T-helper 17 cell (primary cell): ENCODE data around the gene SHC1. TPM values are rescaled to one million over a fixed set of nuclear protein-coding genes. Genes with fewer than 3 reads are reported as not detected.
"Not testable (repeated sequence)": the region's sequence is repeated elsewhere in the genome, so short reads cannot be mapped to it uniquely, and the experiment has no call there.

Experiments
- ATAC-seq: fragments of 150-1000 bp; cut with Tn5 transposase; 2 replicates; pipeline ENCODE4 v1.10.0; 2021; ENCODE audit warnings: mild to moderate bottlenecking, moderate library complexity
- DNase-seq, 3 donors: peaks; one replicate each; pipeline versions ENCODE4 v3.0.0 to v3.0.0-alpha.2; 2020 to 2021
- H3K9me3 ChIP-seq: one replicate; pipeline ENCODE4 v1.7.0; 2013; ENCODE audit warnings: low read length, mild to moderate bottlenecking; ENCODE audit not compliant: control insufficient read depth, poor library complexity, severe bottlenecking
- H3K27ac Mint-ChIP-seq: one replicate; pipeline ENCODE4 v1.8.0; 2022; ENCODE audit warnings: mild to moderate bottlenecking, moderate library complexity, mixed read lengths
- H3K27me3 Mint-ChIP-seq: one replicate; pipeline ENCODE4 v1.8.0; 2022; ENCODE audit warnings: mixed read lengths
- H3K36me3 Mint-ChIP-seq: one replicate; pipeline ENCODE4 v1.8.0; 2022; ENCODE audit warnings: low read depth, mixed read lengths
- H3K4me1 Mint-ChIP-seq: one replicate; pipeline ENCODE4 v1.8.0; 2022; ENCODE audit warnings: mild to moderate bottlenecking, mixed read lengths
- H3K4me3 Mint-ChIP-seq: one replicate; pipeline ENCODE4 v1.8.0; 2022; ENCODE audit warnings: mild to moderate bottlenecking, moderate library complexity, mixed read lengths
- total RNA-seq, 4 donors: library from RNA in 2 of 4; stranded (reverse) in 2 of 4; gene quantifications; one replicate each; pipeline ENCODE4 v1.2.3 and lab custom pipeline; 2022 to 2026

Gene SHC1
- total RNA-seq, 2 donors from 2014 or later = 99.5 to 105 TPM

DNA sequence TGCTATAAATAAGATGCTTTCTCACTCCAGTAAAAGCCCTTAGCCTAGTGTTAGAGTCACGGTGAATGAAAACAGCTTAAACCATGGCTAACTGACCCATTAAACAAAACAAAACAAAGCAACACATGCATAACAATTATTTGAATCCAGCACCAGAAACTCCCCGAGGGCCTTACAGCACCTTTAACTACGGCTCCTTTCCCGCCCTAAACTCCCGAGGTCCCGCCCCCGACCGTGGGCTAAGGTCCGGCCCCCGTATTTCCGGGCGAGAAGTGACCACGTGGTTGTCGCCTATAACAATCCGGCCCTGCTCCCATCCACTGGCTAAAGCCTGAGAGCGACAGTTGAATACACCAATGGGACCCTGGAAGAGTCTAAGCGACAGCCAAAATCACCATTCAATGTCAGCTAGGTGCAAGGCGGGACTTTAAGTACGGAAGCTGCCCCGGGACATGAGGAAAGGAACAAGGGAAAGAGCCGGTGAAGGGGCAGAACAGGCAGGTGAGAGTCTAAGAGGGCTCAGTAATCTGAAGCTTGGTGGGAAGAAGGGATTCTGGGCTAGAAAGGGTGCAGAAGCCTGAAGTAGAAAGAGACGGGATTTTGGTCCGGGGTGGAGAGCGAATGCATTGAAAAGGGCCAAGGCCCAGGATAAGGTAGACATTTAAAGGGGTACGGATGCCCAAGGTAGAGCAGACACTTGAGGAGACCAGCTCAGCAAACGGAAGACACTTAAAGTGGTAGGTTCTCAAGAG lies 12.5 kb upstream of the SHC1 start, which contains the start of gene FLAD1:
FLAD1 (plus strand) TSS at position 448 of the 752 bp plus-strand sequence. CDS start 351 bp downstream, outside the sequence.
- peak; percentile 99 for ATAC-seq
- DNase-seq = peak; percentile 85 to 92 (median 85)
- H3K27me3 Mint-ChIP-seq = no peaks in the 10 kb centered on the region
- H3K36me3 Mint-ChIP-seq = no peaks in the 10 kb centered on the region
- H3K4me3 Mint-ChIP-seq = no peak within 1 kb of the TSS
- no peaks in the 10 kb centered on the region for H3K9me3 ChIP-seq
- peaks cover 9% of the 10 kb centered on the region for H3K4me1 Mint-ChIP-seq
- H3K27ac Mint-ChIP-seq = no peak within 1 kb of the TSS

DNA sequence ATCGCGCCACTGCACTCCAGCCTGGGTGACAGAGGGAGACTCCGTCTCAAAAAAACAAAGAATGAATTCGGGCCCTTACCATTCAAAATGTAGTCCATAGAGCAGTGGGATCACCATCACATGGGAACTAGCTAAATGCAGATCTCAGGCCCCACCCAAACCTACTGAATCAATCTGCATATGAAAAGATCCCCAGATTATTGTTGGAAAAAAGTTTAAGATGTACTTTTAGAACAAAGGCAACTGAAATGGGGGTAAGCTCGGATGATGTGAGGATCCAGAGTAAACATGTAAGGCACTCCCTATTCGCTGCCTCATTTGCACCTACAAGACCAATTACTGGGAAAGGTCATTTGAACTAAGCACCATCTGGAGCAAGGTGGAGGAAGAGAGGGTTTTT lies 11.8 kb upstream of the SHC1 start:
- H3K9me3 ChIP-seq = no peaks in the 10 kb centered on the region
- DNase-seq (no peak), ATAC-seq (no peak)
- Mint-ChIP-seq H3K4me1 (peaks cover 14% of the 10 kb centered on the region), H3K36me3 (no peaks in the 10 kb centered on the region), H3K27ac (no peak overlapping the region), H3K27me3 (no peaks in the 10 kb centered on the region), H3K4me3 (no peak overlapping the region)

DNA sequence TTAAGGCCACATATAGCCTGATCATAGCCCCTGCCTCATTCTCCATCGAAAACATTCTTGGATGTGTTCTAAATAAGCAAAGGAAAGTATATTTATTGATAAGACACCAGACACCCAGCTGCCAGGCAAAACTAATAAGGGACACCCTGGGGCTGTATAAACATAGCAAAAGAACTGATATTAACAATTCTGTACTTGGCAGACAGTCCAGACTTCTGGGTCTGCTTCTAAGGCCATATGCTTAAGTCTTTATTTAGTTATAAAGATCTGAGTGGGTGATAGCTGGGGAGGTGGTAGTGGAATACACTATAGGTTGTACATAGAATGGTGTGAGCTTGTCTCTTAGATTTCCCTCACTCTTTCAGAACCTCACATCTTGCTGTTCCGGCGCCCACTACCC lies 7.8 kb upstream of the SHC1 start:
- H3K9me3 ChIP-seq = no peaks in the 10 kb centered on the region
- DNase-seq = no peak
- no peak for ATAC-seq
- no peak overlapping the region for H3K27ac Mint-ChIP-seq
- H3K27me3 Mint-ChIP-seq = no peaks in the 10 kb centered on the region
- peaks cover 5% of the 10 kb centered on the region for H3K4me1 Mint-ChIP-seq
- H3K36me3 Mint-ChIP-seq = no peaks in the 10 kb centered on the region
- H3K4me3 Mint-ChIP-seq = no peak overlapping the region

GRCh38 chr1:154977762-154978161 lies 7.2 kb upstream of the SHC1 start:
- H3K4me1 Mint-ChIP-seq, H3K27ac Mint-ChIP-seq, DNase-seq, H3K36me3 Mint-ChIP-seq, H3K27me3 Mint-ChIP-seq, H3K4me3 Mint-ChIP-seq, H3K9me3 ChIP-seq, ATAC-seq: not testable (repeated sequence)

GRCh38 chr1:154975409-154976059 lies 5.0 kb upstream of the SHC1 start:
- DNase-seq = peak in 1 of 3 donors; percentile 37
- Mint-ChIP-seq H3K4me3 (no peak overlapping the region), H3K36me3 (no peaks in the 10 kb centered on the region), H3K27me3 (no peaks in the 10 kb centered on the region), H3K27ac (no peak overlapping the region), H3K4me1 (peaks cover 25% of the 10 kb centered on the region)
- ATAC-seq = no peak
- no peaks in the 10 kb centered on the region for H3K9me3 ChIP-seq

DNA sequence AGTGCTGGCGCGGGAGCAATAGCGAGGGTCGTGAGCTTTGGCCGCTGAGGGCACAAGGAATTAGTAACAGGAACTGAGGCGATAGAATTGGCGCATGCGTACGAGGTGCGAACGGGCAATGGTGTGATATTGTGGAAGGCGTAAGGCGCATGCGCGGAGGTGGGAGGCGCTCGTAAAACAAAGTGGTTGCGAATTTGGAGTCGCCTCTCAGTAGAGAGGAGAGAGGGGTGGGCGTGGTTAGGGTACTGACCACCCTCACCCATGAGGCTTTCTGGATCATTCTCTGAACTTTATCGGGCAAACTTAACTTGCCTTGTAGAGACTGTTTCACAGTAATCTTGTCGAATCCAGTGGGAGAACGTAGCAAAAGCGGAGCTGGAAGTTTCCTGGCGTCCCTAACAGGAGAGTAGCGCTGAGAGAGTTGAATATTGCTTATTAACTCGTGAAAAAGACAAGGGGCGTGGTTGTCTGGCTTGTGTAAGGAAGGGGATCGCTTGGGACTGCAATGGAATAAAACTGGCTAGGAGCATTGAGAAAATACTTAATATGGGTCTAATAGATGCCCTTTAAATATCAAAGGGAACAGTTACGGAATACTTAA lies 4.4 kb upstream of the SHC1 start:
- H3K27ac Mint-ChIP-seq = no peak overlapping the region
- ATAC-seq = peak; percentile 51
- H3K27me3 Mint-ChIP-seq = no peaks in the 10 kb centered on the region

DNA sequence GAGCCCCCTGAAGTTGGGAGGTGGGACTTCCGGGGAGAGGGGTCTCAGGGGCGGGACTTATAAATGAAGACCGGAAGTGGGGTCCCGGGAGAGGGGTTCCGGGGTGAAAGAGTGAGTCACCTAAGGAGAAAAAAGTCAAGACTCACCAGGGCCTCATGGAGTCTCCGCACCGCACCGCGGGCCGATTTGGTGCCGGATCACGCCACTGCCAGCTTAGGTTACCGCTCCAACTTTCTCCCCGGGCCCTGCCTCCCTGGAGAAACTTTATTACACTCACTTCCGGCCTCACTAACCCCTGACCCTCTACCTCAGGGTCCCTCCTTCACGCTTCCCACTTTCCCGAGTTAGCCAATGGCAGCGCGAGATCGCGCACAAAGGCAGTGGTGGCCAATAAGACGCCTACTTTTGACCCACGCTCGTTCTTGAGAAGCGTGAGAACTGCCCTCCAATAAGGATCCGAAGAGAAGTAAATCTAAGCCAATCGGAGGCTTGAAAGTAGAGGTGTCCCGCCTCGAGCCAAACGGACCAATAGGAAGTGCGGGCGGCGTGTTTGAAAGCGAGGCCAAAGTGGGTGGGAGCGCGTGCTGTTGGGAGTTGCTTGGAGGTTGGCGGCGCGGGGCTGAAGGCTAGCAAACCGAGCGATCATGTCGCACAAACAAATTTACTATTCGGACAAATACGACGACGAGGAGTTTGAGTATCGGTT lies 3.7 kb upstream of the SHC1 start, which contains the start of gene CKS1B:
CKS1B (plus strand) TSS at position 580 of the 706 bp plus-strand sequence; CDS start at position 645, 65 bp downstream.
- Mint-ChIP-seq H3K27me3 (no peaks in the 10 kb centered on the region), H3K4me1 (peaks cover 29% of the 10 kb centered on the region), H3K4me3 (no peak within 1 kb of the TSS), H3K36me3 (peaks cover 3% of the 10 kb centered on the region), H3K27ac (no peak within 1 kb of the TSS)
- H3K9me3 ChIP-seq = no peaks in the 10 kb centered on the region
- ATAC-seq (peak; percentile 86), DNase-seq (peak; percentile 86 to 94 (median 91))

More for the DNA sequence above, 4.4 kb upstream of the SHC1 start:
- H3K9me3 ChIP-seq = no peaks in the 10 kb centered on the region
- Mint-ChIP-seq H3K4me1 (peaks cover 25% of the 10 kb centered on the region), H3K4me3 (no peak overlapping the region), H3K36me3 (no peaks in the 10 kb centered on the region)
- DNase-seq = peak; percentile 86 to 90 (median 88)

DNA sequence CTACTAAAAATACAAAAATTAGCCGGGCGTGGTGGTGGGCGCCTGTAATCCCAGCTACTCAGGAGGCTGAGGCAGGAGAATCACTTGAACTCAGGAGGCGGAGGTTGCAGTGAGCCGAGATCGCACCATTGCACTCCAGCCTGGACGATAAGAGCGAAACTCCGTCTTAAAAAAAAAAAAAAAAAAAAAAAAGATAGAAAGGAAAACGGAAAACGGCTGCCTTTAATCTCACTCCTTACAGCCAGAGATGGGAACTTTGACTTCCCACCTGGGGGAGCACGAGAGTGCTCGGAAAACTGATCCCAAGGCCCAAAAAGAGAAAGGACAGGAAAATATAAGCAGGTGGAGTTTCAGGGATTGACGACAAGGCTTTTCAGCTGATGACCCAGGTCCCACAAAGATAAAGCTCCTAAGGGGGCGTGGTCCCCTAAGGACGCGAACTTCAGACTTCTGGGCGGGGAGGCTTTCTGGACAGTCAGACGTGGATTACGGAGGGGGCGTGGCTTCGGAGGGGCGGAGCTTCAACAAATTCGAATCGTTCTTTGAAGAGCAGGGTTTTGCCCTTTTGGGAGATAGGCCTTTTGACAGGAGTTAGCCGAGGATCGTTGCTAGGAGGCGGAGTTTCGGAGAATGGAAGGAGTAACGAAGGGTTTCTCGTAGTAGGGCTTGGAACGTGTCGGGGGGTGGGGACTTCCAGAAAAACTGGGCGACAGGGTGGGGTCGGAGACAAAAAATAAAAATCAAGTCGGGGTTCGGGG lies 3.0 kb upstream of the SHC1 start:
- no peaks in the 10 kb centered on the region for H3K9me3 ChIP-seq
- DNase-seq (peak; percentile 80 to 85 (median 82)), ATAC-seq (peak; percentile 18)
- no peak overlapping the region for H3K27ac Mint-ChIP-seq
- H3K4me1 Mint-ChIP-seq = peaks cover 29% of the 10 kb centered on the region
- H3K27me3 Mint-ChIP-seq = no peaks in the 10 kb centered on the region
- H3K4me3 Mint-ChIP-seq = no peak overlapping the region
- H3K36me3 Mint-ChIP-seq = peaks cover 6% of the 10 kb centered on the region

DNA sequence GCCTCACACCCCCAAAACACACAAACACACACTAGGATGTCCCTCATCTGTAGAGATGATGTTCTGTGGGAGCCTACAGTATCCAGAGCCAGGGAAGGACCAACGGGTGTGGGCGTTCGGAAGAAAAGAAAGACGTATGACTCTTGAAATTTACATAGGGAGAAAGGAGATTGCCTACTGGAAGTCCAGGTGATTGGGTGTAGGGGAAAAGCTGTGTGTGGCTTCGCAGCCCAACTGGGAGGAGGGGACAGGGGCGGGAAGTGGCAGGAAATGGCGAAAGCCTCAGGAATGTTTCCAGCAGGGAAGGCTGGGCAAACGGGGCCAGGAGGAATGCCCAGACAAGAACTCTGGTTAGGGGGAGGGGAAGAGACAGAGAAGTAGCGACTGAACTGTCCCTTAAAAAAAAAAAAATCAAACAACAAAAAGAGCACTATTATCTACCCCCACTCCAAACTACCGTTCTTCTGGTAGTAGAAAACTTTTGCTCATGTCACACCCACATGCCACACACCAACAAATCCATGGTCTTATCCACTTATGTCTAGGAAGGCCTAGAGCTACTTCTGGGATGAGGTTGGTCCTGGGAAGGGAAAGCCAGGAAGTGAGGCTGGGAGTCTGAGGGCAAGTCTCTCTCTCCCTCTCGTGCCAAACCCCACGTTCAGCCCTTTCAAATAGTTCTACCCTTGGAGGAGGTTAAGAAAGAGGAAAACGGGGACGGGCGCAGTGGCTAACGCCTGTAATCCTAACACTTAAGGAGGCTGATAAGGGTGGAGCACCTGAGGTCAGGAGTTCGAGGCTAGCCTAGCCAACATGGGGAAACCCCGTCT lies 2.2 kb upstream of the SHC1 start:
- H3K27ac Mint-ChIP-seq = no peak overlapping the region
- peaks cover 9% of the 10 kb centered on the region for H3K36me3 Mint-ChIP-seq
- DNase-seq = no peak
- H3K27me3 Mint-ChIP-seq = no peaks in the 10 kb centered on the region
- ATAC-seq = no peak
- peaks cover 27% of the 10 kb centered on the region for H3K4me1 Mint-ChIP-seq
- H3K4me3 Mint-ChIP-seq = no peak overlapping the region
- no peaks in the 10 kb centered on the region for H3K9me3 ChIP-seq

- H3K4me1 Mint-ChIP-seq = peaks cover 26% of the 10 kb centered on the region
- DNase-seq = no peak
Observed at GRCh38 chr1:154972213-154972516, 1.6 kb upstream of the SHC1 start.

GRCh38 chr1:154971341-154971998 lies 923 bp upstream of the SHC1 start:
- DNase-seq = no peak
- Mint-ChIP-seq H3K4me3 (peak overlapping the region; percentile 57), H3K36me3 (peaks cover 9% of the 10 kb centered on the region)

More at GRCh38 chr1:154972213-154972516, 1.6 kb upstream of the SHC1 start:
- Mint-ChIP-seq H3K27me3 (no peaks in the 10 kb centered on the region), H3K4me3 (no peak overlapping the region), H3K27ac (no peak overlapping the region), H3K36me3 (peaks cover 9% of the 10 kb centered on the region)
- H3K9me3 ChIP-seq = no peaks in the 10 kb centered on the region
- no peak for ATAC-seq

More at GRCh38 chr1:154971341-154971998, 923 bp upstream of the SHC1 start:
- ATAC-seq = no peak
- Mint-ChIP-seq H3K27me3 (no peaks in the 10 kb centered on the region), H3K27ac (no peak overlapping the region), H3K4me1 (peaks cover 27% of the 10 kb centered on the region)
- H3K9me3 ChIP-seq = no peaks in the 10 kb centered on the region
